Measurements from ENCODE around the gene WDR6. TPM values are rescaled to one million over a fixed set of nuclear protein-coding genes. Genes with fewer than 3 reads are reported as not detected.

The WDR6 gene, protein sequence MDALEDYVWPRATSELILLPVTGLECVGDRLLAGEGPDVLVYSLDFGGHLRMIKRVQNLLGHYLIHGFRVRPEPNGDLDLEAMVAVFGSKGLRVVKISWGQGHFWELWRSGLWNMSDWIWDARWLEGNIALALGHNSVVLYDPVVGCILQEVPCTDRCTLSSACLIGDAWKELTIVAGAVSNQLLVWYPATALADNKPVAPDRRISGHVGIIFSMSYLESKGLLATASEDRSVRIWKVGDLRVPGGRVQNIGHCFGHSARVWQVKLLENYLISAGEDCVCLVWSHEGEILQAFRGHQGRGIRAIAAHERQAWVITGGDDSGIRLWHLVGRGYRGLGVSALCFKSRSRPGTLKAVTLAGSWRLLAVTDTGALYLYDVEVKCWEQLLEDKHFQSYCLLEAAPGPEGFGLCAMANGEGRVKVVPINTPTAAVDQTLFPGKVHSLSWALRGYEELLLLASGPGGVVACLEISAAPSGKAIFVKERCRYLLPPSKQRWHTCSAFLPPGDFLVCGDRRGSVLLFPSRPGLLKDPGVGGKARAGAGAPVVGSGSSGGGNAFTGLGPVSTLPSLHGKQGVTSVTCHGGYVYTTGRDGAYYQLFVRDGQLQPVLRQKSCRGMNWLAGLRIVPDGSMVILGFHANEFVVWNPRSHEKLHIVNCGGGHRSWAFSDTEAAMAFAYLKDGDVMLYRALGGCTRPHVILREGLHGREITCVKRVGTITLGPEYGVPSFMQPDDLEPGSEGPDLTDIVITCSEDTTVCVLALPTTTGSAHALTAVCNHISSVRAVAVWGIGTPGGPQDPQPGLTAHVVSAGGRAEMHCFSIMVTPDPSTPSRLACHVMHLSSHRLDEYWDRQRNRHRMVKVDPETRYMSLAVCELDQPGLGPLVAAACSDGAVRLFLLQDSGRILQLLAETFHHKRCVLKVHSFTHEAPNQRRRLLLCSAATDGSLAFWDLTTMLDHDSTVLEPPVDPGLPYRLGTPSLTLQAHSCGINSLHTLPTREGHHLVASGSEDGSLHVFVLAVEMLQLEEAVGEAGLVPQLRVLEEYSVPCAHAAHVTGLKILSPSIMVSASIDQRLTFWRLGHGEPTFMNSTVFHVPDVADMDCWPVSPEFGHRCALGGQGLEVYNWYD
- 10 to 100 TPM; 70.4 to 98.8 (median 76.5) TPM for total RNA-seq
- polyA plus RNA-seq = 100 to 1,000 TPM in 1 of 2 donors, 10 to 100 TPM in 1; 77.5 to 126 TPM
- long read RNA-seq, donor 1, full-length matches to known transcripts = 83 of 164 reads
- long read RNA-seq, donor 1, partial matches to known transcripts = 72 of 164 reads
- long read RNA-seq, donor 1, other reads (novel, unspliced or antisense) = 9 of 164 reads
- long read RNA-seq, donor 2, full-length matches to known transcripts = 104 of 202 reads
- long read RNA-seq, donor 2, partial matches to known transcripts = 88 of 202 reads
- long read RNA-seq, donor 2, other reads (novel, unspliced or antisense) = 10 of 202 reads
- long read RNA-seq, donor 3, full-length matches to known transcripts = 73 of 161 reads
- long read RNA-seq, donor 3, partial matches to known transcripts = 79 of 161 reads
- long read RNA-seq, donor 3, other reads (novel, unspliced or antisense) = 9 of 161 reads

DNA sequence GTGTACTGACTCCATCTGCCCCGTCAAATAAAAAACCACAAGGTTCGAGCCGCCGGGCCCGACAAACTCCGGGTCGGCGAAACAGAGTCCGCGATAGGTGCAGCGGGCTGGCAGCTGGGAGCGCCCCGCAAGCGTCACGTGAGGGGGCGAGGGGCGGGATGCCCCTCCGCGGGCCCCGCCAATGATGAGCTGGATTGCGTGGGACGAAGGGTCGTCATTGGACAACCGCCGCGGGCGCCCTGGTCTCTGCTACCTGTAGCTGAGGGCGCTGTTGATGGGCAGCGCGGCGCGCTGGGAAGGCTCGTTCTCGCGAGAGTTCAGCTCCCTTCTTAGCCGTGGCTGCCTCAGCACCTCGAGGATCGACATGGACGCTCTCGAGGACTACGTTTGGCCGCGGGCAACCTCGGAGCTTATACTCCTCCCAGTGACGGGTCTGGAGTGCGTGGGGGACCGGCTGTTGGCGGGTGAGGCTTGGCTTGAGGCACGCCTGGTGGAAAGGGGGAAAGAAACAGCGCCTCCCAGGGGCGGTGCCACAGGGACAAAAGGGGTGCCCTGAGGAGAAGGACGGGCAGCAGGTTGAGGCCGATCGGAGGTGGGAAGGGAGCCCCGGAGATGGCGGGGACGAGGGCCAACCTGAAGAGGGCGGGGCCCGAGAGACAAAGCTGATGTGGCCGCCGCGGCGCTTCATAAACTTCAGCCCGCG lies at the start of gene WDR6:
Gene WDR6, plus strand, starts transcription at position 324 of the 703 bp plus-strand sequence. Its CDS starts 41 bp downstream, at position 365.
- TF ChIP-seq, protein P1, sequence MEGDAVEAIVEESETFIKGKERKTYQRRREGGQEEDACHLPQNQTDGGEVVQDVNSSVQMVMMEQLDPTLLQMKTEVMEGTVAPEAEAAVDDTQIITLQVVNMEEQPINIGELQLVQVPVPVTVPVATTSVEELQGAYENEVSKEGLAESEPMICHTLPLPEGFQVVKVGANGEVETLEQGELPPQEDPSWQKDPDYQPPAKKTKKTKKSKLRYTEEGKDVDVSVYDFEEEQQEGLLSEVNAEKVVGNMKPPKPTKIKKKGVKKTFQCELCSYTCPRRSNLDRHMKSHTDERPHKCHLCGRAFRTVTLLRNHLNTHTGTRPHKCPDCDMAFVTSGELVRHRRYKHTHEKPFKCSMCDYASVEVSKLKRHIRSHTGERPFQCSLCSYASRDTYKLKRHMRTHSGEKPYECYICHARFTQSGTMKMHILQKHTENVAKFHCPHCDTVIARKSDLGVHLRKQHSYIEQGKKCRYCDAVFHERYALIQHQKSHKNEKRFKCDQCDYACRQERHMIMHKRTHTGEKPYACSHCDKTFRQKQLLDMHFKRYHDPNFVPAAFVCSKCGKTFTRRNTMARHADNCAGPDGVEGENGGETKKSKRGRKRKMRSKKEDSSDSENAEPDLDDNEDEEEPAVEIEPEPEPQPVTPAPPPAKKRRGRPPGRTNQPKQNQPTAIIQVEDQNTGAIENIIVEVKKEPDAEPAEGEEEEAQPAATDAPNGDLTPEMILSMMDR (IDR thresholded peaks at IDR 0.05) = peak in 8 of 9 donors; percentile 9 to 70 (median 53)
- Histone ChIP-seq H3K4me1 (peaks cover 4 to 32% (median 19%) of the 10 kb centered on the region in 9 donors), H3K27ac (peak within 1 kb of the TSS; percentile 80 to 97 (median 92)), H3K9me3 (no peaks in the 10 kb centered on the region), H3K27me3 (no peaks in the 10 kb centered on the region), H3K4me3 (peak within 1 kb of the TSS; percentile 55 to 93 (median 72)), H3K36me3 (peaks cover 0 to 31% (median 0%) of the 10 kb centered on the region in 9 donors)
- 0% methylated on average over 64 to 65 of the region's 65 CpGs for WGBS, 2 donors
- DNase-seq (peak; percentile 96 to 97), ATAC-seq (peak; percentile 91 to 96 (median 93))
- intact Hi-C loops (cut with DNase I) = no loop called here

DNA sequence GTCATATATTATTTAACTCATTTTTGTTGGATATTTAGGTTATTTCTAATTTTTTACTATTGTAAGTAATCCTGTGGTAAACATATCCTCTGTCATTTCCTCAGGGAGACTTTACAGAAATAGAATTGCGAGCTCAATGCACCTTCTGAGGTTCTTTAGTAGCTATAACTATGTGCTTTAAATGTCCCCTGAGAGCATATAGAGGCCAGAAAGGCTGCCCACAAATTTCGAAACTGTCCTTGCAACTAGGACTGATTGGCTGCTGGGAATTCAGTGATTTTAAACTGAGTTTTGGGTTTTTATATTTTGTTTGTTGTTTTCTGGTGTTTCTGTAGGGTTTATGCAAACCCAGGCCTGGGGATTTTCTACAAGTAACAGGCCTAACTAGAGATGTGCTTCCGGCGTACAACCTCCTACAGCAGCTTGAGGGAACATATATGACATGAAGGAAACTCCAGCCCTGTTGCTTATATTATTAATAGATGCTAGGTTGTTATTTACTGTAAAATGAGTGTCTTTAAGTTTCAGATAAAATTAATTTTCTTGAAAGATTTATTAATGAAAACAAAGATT lies 46.3 kb upstream of the WDR6 start:
- Histone ChIP-seq H3K9me3 (no peaks in the 10 kb centered on the region), H3K36me3 (peaks cover 0 to 77% (median 44%) of the 10 kb centered on the region in 9 donors), H3K4me3 (no peak overlapping the region), H3K27ac (no peak overlapping the region), H3K27me3 (no peaks in the 10 kb centered on the region), H3K4me1 (peaks cover 0 to 7% (median 0%) of the 10 kb centered on the region in 9 donors)
- intact Hi-C loops (cut with DNase I) = no loop called here
- TF ChIP-seq, protein P1 (IDR thresholded peaks at IDR 0.05) = no peak
- ATAC-seq (no peak), DNase-seq (no peak)
- 74 to 79% methylated on average over 4 of the region's 4 CpGs for WGBS, 2 donors

DNA sequence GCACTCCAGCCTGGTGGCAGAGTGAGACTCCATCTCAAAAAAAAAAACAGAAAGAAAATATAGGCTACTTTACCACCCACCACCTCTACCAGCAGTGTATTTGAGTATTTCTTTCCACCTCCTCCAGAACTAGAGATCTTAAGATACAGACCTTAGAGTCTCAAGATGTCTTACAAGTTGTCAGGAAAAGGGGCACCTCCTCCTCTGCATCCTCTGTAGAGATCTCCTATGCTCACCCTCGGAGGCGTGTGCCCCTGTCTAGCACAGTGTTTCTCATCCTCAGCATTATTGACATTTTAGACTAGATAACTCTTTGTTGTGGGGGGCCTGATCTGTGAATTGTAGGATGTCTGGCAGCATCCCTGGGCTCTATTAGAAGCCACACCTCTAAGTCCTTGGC lies 44.9 kb upstream of the WDR6 start:
- DNase-seq (no peak), ATAC-seq (no peak)
- TF ChIP-seq, protein P1 (IDR thresholded peaks at IDR 0.05) = no peak
- intact Hi-C loops (cut with DNase I) = no loop called here
- Histone ChIP-seq H3K27me3 (no peaks in the 10 kb centered on the region), H3K27ac (no peak overlapping the region), H3K9me3 (no peaks in the 10 kb centered on the region), H3K4me3 (no peak overlapping the region), H3K4me1 (no peaks in the 10 kb centered on the region), H3K36me3 (peaks cover 0 to 87% (median 52%) of the 10 kb centered on the region in 9 donors)
- 78 to 85% methylated on average over 2 of the region's 2 CpGs for WGBS, 2 donors

Data from heart right ventricle (tissue), 16 donors.